Upper lobe of right lung (tissue), 1 donor: ENCODE results near the gene FERMT2. TPM values are rescaled to one million over a fixed set of nuclear protein-coding genes. Genes with fewer than 3 reads are reported as not detected.

Experiments used
- ATAC-seq: fragments of 200-7000 bp; cut with Tn5 transposase; one replicate; pipeline ENCODE4 v1.9.1; 2020; ENCODE audit warnings: mild to moderate bottlenecking, moderate library complexity
- DNase-seq: peaks from one replicate; pipeline ENCODE4 v3.0.0-alpha.2; 2020
- H3K27ac ChIP-seq: fragments of 200-600 bp; one replicate; pipeline ENCODE4 v1.8.0; 2022
- H3K27me3 ChIP-seq: fragments of 200-600 bp; one replicate; pipeline ENCODE4 v1.8.0; 2022; ENCODE audit warnings: mild to moderate bottlenecking
- H3K36me3 ChIP-seq: fragments of 200-600 bp; one replicate; pipeline ENCODE4 v1.8.0; 2022
- H3K4me1 ChIP-seq: fragments of 200-600 bp; one replicate; pipeline ENCODE4 v1.8.0; 2022
- H3K4me3 ChIP-seq: fragments of 200-600 bp; one replicate; pipeline ENCODE4 v1.8.0; 2022; ENCODE audit warnings: mild to moderate bottlenecking
- H3K9me3 ChIP-seq: fragments of 200-600 bp; one replicate; pipeline ENCODE4 v1.8.0; 2022
- intact Hi-C: fragments of 100-400 bp; cut with DNase I; formaldehyde crosslinking; loops from one replicate; pipeline ENCODE4 v1.11.0; 2022
- total RNA-seq: library from RNA; stranded (reverse); fragmentation: NEBNext Ultra II Directional; extraction: Animal tissue kit (Norgen Biotek cat#: 25700); gene quantifications from one replicate; pipeline ENCODE4 v1.2.1, GENCODE V29; 2021
- TF ChIP-seq, protein P1 (sequence below): fragments of 200-600 bp; IDR thresholded peaks from one replicate; pipeline ENCODE4 v1.8.0; 2022; ENCODE audit warnings: antibody characterized with exemption
- donor health status: DM: no; HTN: yes; CAD: no; lungs with severe emphysema.

Gene FERMT2
- total RNA-seq, 1 donor from 2014 or later: 103 TPM

DNA sequence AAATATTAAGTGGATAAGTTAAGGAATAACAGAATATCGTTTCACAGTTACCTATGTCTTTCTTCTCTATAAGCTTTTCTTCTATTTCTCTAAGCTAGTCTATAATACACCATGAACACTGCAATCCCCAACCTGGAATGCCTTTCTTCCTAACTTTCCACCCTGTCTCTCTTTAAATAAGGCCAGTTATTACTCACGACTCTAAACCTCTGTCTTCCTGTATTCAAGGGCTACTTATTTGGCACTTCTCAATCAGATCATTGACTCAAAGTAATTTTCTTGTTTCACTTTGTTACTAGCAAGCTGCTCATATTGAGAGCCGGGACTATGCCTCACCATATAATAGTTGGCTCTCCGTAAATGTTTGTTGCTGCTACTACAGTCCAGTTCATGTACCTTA, 13.5 kb downstream of the FERMT2 start:
- H3K4me1 ChIP-seq: peaks cover 11% of the 10 kb centered on the region
- intact Hi-C loops: no loop called here
- H3K27me3 ChIP-seq: no peaks in the 10 kb centered on the region
- no peaks in the 10 kb centered on the region for H3K9me3 ChIP-seq
- no peak for DNase-seq
- H3K27ac ChIP-seq: no peak overlapping the region
- TF ChIP-seq, protein P1, sequence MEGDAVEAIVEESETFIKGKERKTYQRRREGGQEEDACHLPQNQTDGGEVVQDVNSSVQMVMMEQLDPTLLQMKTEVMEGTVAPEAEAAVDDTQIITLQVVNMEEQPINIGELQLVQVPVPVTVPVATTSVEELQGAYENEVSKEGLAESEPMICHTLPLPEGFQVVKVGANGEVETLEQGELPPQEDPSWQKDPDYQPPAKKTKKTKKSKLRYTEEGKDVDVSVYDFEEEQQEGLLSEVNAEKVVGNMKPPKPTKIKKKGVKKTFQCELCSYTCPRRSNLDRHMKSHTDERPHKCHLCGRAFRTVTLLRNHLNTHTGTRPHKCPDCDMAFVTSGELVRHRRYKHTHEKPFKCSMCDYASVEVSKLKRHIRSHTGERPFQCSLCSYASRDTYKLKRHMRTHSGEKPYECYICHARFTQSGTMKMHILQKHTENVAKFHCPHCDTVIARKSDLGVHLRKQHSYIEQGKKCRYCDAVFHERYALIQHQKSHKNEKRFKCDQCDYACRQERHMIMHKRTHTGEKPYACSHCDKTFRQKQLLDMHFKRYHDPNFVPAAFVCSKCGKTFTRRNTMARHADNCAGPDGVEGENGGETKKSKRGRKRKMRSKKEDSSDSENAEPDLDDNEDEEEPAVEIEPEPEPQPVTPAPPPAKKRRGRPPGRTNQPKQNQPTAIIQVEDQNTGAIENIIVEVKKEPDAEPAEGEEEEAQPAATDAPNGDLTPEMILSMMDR: no peak
- H3K36me3 ChIP-seq: no peaks in the 10 kb centered on the region
- peak; percentile 65 for ATAC-seq
- H3K4me3 ChIP-seq: no peak overlapping the region

DNA sequence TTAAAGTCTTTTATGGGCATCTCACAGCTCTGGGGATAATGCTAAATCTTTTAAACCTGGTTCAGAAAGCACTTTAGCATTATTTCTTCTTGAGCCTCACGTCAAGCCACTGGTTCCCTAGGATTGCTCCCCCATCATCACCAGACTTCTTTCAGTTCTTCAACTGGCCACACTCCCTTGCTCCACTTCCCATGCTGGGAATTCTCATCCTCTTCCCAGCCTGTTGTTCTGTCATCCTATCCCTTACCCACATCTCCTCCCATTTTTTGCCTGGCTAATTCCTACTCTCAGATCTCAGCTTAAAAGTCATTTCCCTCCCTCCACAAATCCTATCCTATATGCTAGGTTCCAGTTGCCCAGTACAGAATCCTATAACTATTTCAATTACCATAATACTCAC, 14.4 kb downstream of the FERMT2 start:
- DNase-seq: no peak
- TF ChIP-seq, protein P1: no peak
- Histone ChIP-seq H3K27me3 (no peaks in the 10 kb centered on the region), H3K36me3 (no peaks in the 10 kb centered on the region), H3K9me3 (no peaks in the 10 kb centered on the region), H3K4me3 (no peak overlapping the region), H3K27ac (no peak overlapping the region), H3K4me1 (peaks cover 11% of the 10 kb centered on the region)
- ATAC-seq: no peak
- intact Hi-C loops: no loop called here

DNA sequence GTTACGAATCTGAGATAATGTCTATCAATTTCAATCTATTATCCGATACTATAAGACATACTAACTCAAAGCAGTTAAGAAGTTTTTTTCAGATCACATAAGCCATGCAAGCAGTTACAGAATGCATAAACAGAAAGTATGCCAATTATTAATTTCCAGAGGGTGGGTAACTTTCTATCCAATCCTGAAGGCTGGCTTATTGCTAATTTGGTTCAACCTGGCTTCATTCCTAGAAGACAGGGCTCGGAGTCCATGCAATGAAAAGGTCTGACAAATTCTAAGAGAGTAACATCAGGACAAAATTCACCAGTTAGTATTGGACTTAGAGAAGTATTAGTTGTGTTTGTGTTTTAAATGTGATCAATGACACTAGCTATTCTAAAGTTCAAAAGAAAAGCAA, 15.0 kb downstream of the FERMT2 start:
- peaks cover 11% of the 10 kb centered on the region for H3K4me1 ChIP-seq
- no peaks in the 10 kb centered on the region for H3K9me3 ChIP-seq
- no peaks in the 10 kb centered on the region for H3K27me3 ChIP-seq
- intact Hi-C loops: no loop called here
- no peak overlapping the region for H3K27ac ChIP-seq
- ATAC-seq: no peak
- H3K36me3 ChIP-seq: no peaks in the 10 kb centered on the region
- TF ChIP-seq, protein P1: no peak
- H3K4me3 ChIP-seq: no peak overlapping the region
- no peak for DNase-seq

DNA sequence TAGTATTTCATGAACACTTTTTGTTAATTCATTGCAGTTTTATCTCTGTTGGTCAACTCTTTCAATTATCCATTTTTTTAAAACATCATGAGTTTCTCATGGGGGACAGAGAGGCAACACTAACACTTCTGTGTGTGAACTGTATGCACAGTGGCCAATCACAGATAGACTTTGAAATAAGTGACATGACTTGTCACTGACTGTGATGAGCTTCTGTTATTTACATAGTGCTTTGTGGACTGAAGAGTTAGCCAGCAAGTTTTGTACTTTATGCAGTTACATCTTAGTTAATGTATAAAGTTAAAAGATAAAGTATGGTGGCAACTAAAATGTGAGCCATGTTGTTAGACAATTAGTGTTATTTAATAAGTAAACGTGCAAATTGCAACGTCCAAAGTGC, 16.1 kb downstream of the FERMT2 start:
- Histone ChIP-seq H3K4me1 (peaks cover 11% of the 10 kb centered on the region), H3K27me3 (no peaks in the 10 kb centered on the region), H3K4me3 (no peak overlapping the region), H3K27ac (no peak overlapping the region), H3K9me3 (no peaks in the 10 kb centered on the region), H3K36me3 (no peaks in the 10 kb centered on the region)
- DNase-seq (no peak), ATAC-seq (no peak)
- TF ChIP-seq, protein P1: no peak
- intact Hi-C loops: no loop called here

DNA sequence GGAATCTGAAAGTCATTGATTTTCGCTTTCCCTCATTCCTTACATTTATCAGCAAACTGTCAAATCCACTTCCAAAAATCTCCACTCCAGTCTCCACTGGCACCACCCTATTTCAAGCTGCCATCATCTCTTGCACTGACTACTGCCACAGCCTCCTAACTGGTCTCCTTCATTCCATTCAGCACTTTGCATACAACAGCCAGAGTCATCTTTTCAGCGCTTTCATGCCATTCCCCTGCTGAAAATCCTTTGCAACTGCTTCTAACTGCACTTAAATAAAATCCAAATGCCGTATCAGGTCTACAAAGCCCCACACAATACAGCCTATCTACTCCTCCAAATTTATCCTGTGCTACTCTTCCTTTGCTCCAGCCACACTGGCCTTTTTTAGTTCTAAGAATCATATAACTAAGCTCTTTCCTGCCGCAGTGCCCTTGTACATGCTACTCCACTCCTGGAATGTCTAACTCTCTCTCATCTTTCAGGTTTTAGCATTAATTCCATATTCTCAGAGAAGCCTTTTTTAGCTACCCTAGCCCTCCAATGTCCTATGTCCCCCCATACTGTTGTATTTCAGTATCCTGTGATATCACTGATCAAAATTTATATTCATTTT, 21.6 kb downstream of the FERMT2 start:
- ATAC-seq: no peak
- Histone ChIP-seq H3K27me3 (no peaks in the 10 kb centered on the region), H3K9me3 (no peaks in the 10 kb centered on the region), H3K4me1 (peaks cover under 1% of the 10 kb centered on the region), H3K4me3 (no peak overlapping the region), H3K27ac (no peak overlapping the region), H3K36me3 (no peaks in the 10 kb centered on the region)
- intact Hi-C loops: no loop called here
- TF ChIP-seq, protein P1: no peak
- DNase-seq: no peak

DNA sequence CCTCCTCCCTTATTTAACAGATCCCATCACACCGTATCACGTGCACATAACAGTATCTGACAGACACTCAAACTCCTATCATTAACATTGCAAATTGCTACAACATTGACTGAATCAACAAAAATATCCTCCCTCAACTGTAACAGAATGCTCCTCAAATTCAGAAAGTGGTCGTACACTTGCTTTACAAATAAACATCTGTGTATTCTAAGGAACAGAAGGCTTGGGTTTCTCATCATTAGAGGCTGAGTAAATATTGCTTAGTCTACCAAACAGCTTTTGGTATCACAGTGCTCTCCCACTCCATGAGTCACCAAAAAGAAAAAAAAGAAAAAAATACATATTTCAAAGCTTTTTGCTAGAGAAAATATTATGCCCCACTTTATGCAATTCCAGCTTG, 23.9 kb downstream of the FERMT2 start:
- H3K36me3 ChIP-seq: no peaks in the 10 kb centered on the region
- H3K27me3 ChIP-seq: no peaks in the 10 kb centered on the region
- H3K9me3 ChIP-seq: no peaks in the 10 kb centered on the region
- ATAC-seq (no peak), DNase-seq (no peak)
- intact Hi-C loops: no loop called here
- H3K4me3 ChIP-seq: no peak overlapping the region
- H3K4me1 ChIP-seq: peaks cover 13% of the 10 kb centered on the region
- TF ChIP-seq, protein P1: no peak
- H3K27ac ChIP-seq: no peak overlapping the region
